K562 (cell line): ENCODE results near the gene ACAP3. TPM values are rescaled to one million over a fixed set of nuclear protein-coding genes. Genes with fewer than 3 reads are reported as not detected.

Experiments used
- BRD4 ChIP-seq: fragments of 200-600 bp; sonication (generic); IDR thresholded peaks from 2 replicates; pipeline ENCODE4 v1.6.1; 2017; ENCODE audit warnings: inconsistent platforms
- CHD1 ChIP-seq: fragments of 200-600 bp; sonication (generic); IDR thresholded peaks from one replicate; pipeline ENCODE4 v1.6.1; 2012; ENCODE audit warnings: mild to moderate bottlenecking, moderate library complexity, low read length, inconsistent platforms
- FOXJ3 ChIP-seq: sonication (generic); formaldehyde crosslinking; IDR thresholded peaks from 2 replicates; pipeline ENCODE4 v1.4.0; 2020; ENCODE audit warnings: mild to moderate bottlenecking, missing genetic modification reagents
- FOXP4 ChIP-seq: sonication (generic); formaldehyde crosslinking; IDR thresholded peaks from 2 replicates; pipeline ENCODE4 v1.8.0; 2022; ENCODE audit warnings: mild to moderate bottlenecking, missing genetic modification reagents, borderline replicate concordance
- HNRNPK ChIP-seq: fragments of 200-400 bp; formaldehyde crosslinking; IDR thresholded peaks from one replicate; pipeline ENCODE4 v1.6.1; 2018; ENCODE audit warnings: mild to moderate bottlenecking, low read depth, low read length; ENCODE audit not compliant: poor library complexity, severe bottlenecking
- MAX ChIP-seq: sonication (generic); formaldehyde crosslinking; IDR thresholded peaks from 2 replicates; pipeline ENCODE4 v1.9.0; 2022; ENCODE audit warnings: mild to moderate bottlenecking, missing genetic modification reagents
- PHF20 ChIP-seq: fragments of 450-650 bp; IDR thresholded peaks from 2 replicates; pipeline ENCODE4 v1.6.1; 2018; ENCODE audit not compliant: partially characterized antibody
- PTTG1 ChIP-seq: fragments of 450-650 bp; IDR thresholded peaks from 2 replicates; pipeline ENCODE4 v1.6.1; 2016; ENCODE audit warnings: low read depth, mild to moderate bottlenecking, missing genetic modification characterization, missing compliant biosample characterization
- RBM34 ChIP-seq: fragments of 200-400 bp; formaldehyde crosslinking; IDR thresholded peaks from 2 replicates; pipeline ENCODE4 v1.6.1; 2018; ENCODE audit warnings: low read length, borderline replicate concordance; ENCODE audit not compliant: insufficient read depth
- RUNX1 ChIP-seq: sonication (generic); IDR thresholded peaks from 2 replicates; pipeline ENCODE4 v1.6.1; 2016; ENCODE audit warnings: antibody characterized with exemption, low read depth
- SAFB ChIP-seq: fragments of 200-400 bp; formaldehyde crosslinking; IDR thresholded peaks from 2 replicates; pipeline ENCODE4 v1.6.1; 2017; ENCODE audit warnings: low read depth, low read length, borderline replicate concordance
- SIN3A ChIP-seq, 2 experiments: fragments of 150-350 bp in 1 of 2; IDR thresholded peaks; 2 replicates each; pipeline ENCODE4 v1.6.1; 2011 to 2016; ENCODE audit warnings: borderline replicate concordance in 2 of 2, low read depth in 2 of 2, low read length in 2 of 2, mild to moderate bottlenecking in 2 of 2, moderate library complexity in 2 of 2; ENCODE audit not compliant: control insufficient read depth in 1 of 2
- TCFL5 ChIP-seq: fragments of 250-450 bp; sonication (Bioruptor Pico); conservative IDR thresholded peaks from 2 replicates; pipeline ENCODE4 v1.6.1; 2021; ENCODE audit warnings: mild to moderate bottlenecking, moderate library complexity, matching md5 sums
- U2AF1 ChIP-seq: fragments of 200-400 bp; formaldehyde crosslinking; optimal IDR thresholded peaks from 2 replicates; pipeline ENCODE3; 2017; ENCODE audit warnings: mild to moderate bottlenecking, low read depth, low read length, moderate library complexity
- U2AF2 ChIP-seq: fragments of 200-400 bp; formaldehyde crosslinking; optimal IDR thresholded peaks from 2 replicates; pipeline ENCODE3; 2017; ENCODE audit warnings: low read depth, mild to moderate bottlenecking, low read length
- ZNF511 ChIP-seq: sonication (generic); formaldehyde crosslinking; IDR thresholded peaks from 2 replicates; pipeline ENCODE4 v1.8.0; 2022; ENCODE audit warnings: mild to moderate bottlenecking, missing genetic modification reagents
- ZNF740 ChIP-seq, 3 experiments: fragments of 200-800 bp in 1 of 3; sonication (Bioruptor generic) in 1 of 3; sonication (generic) in 1 of 3; formaldehyde crosslinking in 1 of 3; IDR thresholded peaks; 2 replicates each; pipeline versions ENCODE4 v1.6.1 to v1.8.0; 2016 to 2022; ENCODE audit warnings: mild to moderate bottlenecking in 2 of 3, missing compliant biosample characterization in 2 of 3, missing genetic modification characterization in 2 of 3, missing genetic modification reagents in 1 of 3
- polyA plus RNA-seq, 8 experiments: library from polyadenylated mRNA; depleted of rRNA in 4 of 8; stranded (reverse) in 5 of 8; unstranded in 3 of 8; fragments of >200 nt; fragmentation: Nextera tagmentation in 2 of 8; fragmentation: Illumina TruSeq in 1 of 8; extraction: Ambion mirVana in 2 of 8; extraction: Trizol in 1 of 8; gene quantifications; 2 replicates each; pipeline versions ENCODE4 v1.2.1 to v1.2.3, GENCODE V29; 2011 to 2014; ENCODE audit warnings: inconsistent platforms in 1 of 8, missing spikeins in 1 of 8
- total RNA-seq, 7 experiments: library from RNA; depleted of rRNA in 6 of 7; stranded (reverse); fragments of >200 nt in 6 of 7; fragmentation: Illumina TruSeq in 2 of 7; extraction: Trizol in 2 of 7; gene quantifications; 2 replicates each; pipeline versions ENCODE4 v1.2.1 to v1.2.3, GENCODE V29; 2011 to 2021; ENCODE audit warnings: low replicate concordance in 1 of 7
- TF ChIP-seq, protein P1 (sequence below), 3 experiments: fragments of 200-800 bp in 1 of 3; fragments of 250-450 bp in 1 of 3; fragments of 450-650 bp in 1 of 3; sonication (Bioruptor Pico) in 1 of 3; sonication (Bioruptor generic) in 1 of 3; formaldehyde crosslinking in 1 of 3; IDR thresholded peaks; 2 replicates each; pipeline versions ENCODE4 v1.6.1 to v1.8.0; 2016 to 2022; ENCODE audit warnings: mild to moderate bottlenecking in 2 of 3, missing genetic modification characterization in 2 of 3, missing compliant biosample characterization in 1 of 3, moderate library complexity in 1 of 3

The ACAP3 gene
- total and polyA plus RNA-seq, 9 of the 15 experiments (the other 6 are each of a cell fraction or from before 2014, with no cell fraction given), result 0.01 to 49.0 (median 12.0) TPM

- TF ChIP-seq, protein P1, sequence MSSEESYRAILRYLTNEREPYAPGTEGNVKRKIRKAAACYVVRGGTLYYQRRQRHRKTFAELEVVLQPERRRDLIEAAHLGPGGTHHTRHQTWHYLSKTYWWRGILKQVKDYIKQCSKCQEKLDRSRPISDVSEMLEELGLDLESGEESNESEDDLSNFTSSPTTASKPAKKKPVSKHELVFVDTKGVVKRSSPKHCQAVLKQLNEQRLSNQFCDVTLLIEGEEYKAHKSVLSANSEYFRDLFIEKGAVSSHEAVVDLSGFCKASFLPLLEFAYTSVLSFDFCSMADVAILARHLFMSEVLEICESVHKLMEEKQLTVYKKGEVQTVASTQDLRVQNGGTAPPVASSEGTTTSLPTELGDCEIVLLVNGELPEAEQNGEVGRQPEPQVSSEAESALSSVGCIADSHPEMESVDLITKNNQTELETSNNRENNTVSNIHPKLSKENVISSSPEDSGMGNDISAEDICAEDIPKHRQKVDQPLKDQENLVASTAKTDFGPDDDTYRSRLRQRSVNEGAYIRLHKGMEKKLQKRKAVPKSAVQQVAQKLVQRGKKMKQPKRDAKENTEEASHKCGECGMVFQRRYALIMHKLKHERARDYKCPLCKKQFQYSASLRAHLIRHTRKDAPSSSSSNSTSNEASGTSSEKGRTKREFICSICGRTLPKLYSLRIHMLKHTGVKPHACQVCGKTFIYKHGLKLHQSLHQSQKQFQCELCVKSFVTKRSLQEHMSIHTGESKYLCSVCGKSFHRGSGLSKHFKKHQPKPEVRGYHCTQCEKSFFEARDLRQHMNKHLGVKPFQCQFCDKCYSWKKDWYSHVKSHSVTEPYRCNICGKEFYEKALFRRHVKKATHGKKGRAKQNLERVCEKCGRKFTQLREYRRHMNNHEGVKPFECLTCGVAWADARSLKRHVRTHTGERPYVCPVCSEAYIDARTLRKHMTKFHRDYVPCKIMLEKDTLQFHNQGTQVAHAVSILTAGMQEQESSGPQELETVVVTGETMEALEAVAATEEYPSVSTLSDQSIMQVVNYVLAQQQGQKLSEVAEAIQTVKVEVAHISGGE (CRISPR knock-in tag; IDR thresholded peaks at IDR 0.05), result no peak
- TF ChIP-seq ZNF511 (peak; percentile 42), PHF20 (no peak), RBM34 (0 out of 2 replicates have a peak, but pooled peaks have one; percentile 80), BRD4 (no peak), SIN3A (IDR thresholded peaks at IDR 0.05; ENCODE audit: borderline replicate concordance in 2 of 2, control insufficient read depth in 1 of 2, low read depth in 2 of 2, low read length in 2 of 2) (peak in 1 of 2 experiments; percentile 73; a peak in 1 of 4 replicates), PTTG1 (tag) (no peak), MAX (CRISPR knock-in tag) (no peak), FOXJ3 (CRISPR knock-in tag) (no peak), U2AF2 (no peak), SAFB (0 out of 2 replicates have a peak, but pooled peaks have one; percentile 67), ZNF740 (CRISPR knock-in tag; IDR thresholded peaks at IDR 0.05) (0 out of 2 replicates have a peak, but pooled peaks have one; percentile 27), ZNF740 (tag; IDR thresholded peaks at IDR 0.05) (no peak), TCFL5 (CRISPR knock-in tag) (no peak), CHD1 (peak; percentile 75), HNRNPK (peak; percentile 85), FOXP4 (CRISPR knock-in tag) (no peak), U2AF1 (peak; percentile 37), RUNX1 (no peak)
Measured at GRCh38 chr1:1324084-1324523, 16.4 kb upstream of the ACAP3 start (continued).
